NT2/D1 (cell line): ENCODE data around the gene CIAO2B.

Experiments
- SUZ12 ChIP-seq: IDR thresholded peaks from 2 replicates; pipeline ENCODE4 v1.6.1; 2011; ENCODE audit not compliant: insufficient read length, insufficient read depth; ENCODE audit errors: extremely low read depth
- YY1 ChIP-seq: IDR thresholded peaks from 2 replicates; pipeline ENCODE4 v1.6.1; 2011; ENCODE audit not compliant: insufficient read length, insufficient read depth
- ZNF274 ChIP-seq: IDR thresholded peaks from 2 replicates; pipeline ENCODE4 v1.6.1; 2011; ENCODE audit warnings: mild to moderate bottlenecking, low read depth, low read length

DNA sequence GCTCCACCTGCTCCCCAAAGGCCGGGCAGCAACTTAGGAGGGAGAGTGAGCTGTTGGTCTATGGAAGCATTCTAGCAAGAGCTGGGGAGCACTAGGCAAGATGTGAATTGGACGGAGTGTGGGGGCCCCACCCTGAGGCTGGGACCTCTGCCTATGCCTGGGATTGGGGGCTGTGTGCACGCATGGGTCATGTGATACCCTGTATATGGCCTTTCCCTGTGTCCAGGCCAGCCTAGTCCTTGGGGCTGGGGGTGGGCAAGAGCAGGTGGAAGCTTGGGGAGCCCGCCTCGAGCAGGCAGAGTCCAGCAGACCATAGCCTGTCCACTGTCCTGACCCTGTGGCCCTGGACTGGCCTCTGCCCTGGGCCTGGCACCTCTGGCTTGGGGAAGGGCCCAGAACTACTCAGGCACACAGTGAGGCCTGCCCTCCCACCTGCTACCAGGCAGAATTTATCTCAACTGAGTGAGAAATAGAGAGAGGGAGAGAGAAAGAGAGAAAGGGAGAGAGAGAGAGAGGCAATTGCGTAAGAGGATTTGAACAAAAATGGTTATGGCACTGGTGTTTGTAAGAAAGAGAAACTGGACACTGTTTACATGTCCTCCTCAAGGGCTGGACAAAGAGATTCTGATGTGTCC lies 34.8 kb downstream of the CIAO2B start:
- no peak for TF ChIP-seq YY1
- TF ChIP-seq SUZ12, result no peak
- TF ChIP-seq ZNF274, result no peak
